Measurements from ENCODE around the gene FKBP11.
A peak's percentile ranks its signal among the peaks of the same experiment; 100 is the strongest.
"Not testable (repeated sequence)": the region's sequence is repeated elsewhere in the genome, so short reads cannot be mapped to it uniquely, and the experiment has no call there.

FKBP11 gene

GRCh38 chr12:48937170-48937569, 11.9 kb upstream of the FKBP11 start:
- Mint-ChIP-seq H3K4me1 (ENCODE audit: low read depth) (peaks cover 32% of the 10 kb centered on the region), H3K9me3 (no peaks in the 10 kb centered on the region), H3K27me3 (no peaks in the 10 kb centered on the region), H3K27ac (no peak overlapping the region), H3K4me3 (no peak overlapping the region), H3K36me3 (ENCODE audit: low read depth) (peaks cover 35% of the 10 kb centered on the region)

- H3K36me3 Mint-ChIP-seq (ENCODE audit: low read depth): peaks cover 34% of the 10 kb centered on the region
- H3K27ac Mint-ChIP-seq: no peak overlapping the region
- H3K4me3 Mint-ChIP-seq: no peak overlapping the region
- no peaks in the 10 kb centered on the region for H3K27me3 Mint-ChIP-seq
- H3K4me1 Mint-ChIP-seq (ENCODE audit: low read depth): peaks cover 32% of the 10 kb centered on the region
- no peaks in the 10 kb centered on the region for H3K9me3 Mint-ChIP-seq
Measured at GRCh38 chr12:48936379-48936979, 11.2 kb upstream of the FKBP11 start.

GRCh38 chr12:48934312-48934706, 9.0 kb upstream of the FKBP11 start:
- no peaks in the 10 kb centered on the region for H3K9me3 Mint-ChIP-seq
- H3K36me3 Mint-ChIP-seq (ENCODE audit: low read depth): peaks cover 45% of the 10 kb centered on the region
- H3K4me1 Mint-ChIP-seq (ENCODE audit: low read depth): peaks cover 28% of the 10 kb centered on the region
- H3K4me3 Mint-ChIP-seq: no peak overlapping the region
- H3K27ac Mint-ChIP-seq: peak overlapping the region; percentile 54
- H3K27me3 Mint-ChIP-seq: no peaks in the 10 kb centered on the region

- Mint-ChIP-seq H3K9me3 (no peaks in the 10 kb centered on the region), H3K4me3 (peak overlapping the region; percentile 26), H3K27ac (peak overlapping the region; percentile 61), H3K27me3 (no peaks in the 10 kb centered on the region), H3K36me3 (ENCODE audit: low read depth) (peaks cover 46% of the 10 kb centered on the region), H3K4me1 (ENCODE audit: low read depth) (peaks cover 28% of the 10 kb centered on the region)
Measured at GRCh38 chr12:48933664-48934311, 8.5 kb upstream of the FKBP11 start.

- Mint-ChIP-seq H3K9me3 (no peaks in the 10 kb centered on the region), H3K27ac (peak overlapping the region; percentile 71), H3K36me3 (ENCODE audit: low read depth) (peaks cover 46% of the 10 kb centered on the region), H3K4me3 (no peak overlapping the region), H3K27me3 (no peaks in the 10 kb centered on the region), H3K4me1 (ENCODE audit: low read depth) (peaks cover 28% of the 10 kb centered on the region)
Measured at GRCh38 chr12:48932878-48933277, 7.6 kb upstream of the FKBP11 start.

GRCh38 chr12:48930475-48930874, 5.2 kb upstream of the FKBP11 start:
- Mint-ChIP-seq H3K27me3 (no peaks in the 10 kb centered on the region), H3K27ac (no peak overlapping the region)

GRCh38 chr12:48929551-48929950, 4.3 kb upstream of the FKBP11 start:
- Mint-ChIP-seq H3K36me3 (ENCODE audit: low read depth) (peaks cover 43% of the 10 kb centered on the region), H3K4me1 (ENCODE audit: low read depth) (peaks cover 42% of the 10 kb centered on the region), H3K4me3 (no peak overlapping the region), H3K27me3 (no peaks in the 10 kb centered on the region), H3K9me3 (no peaks in the 10 kb centered on the region), H3K27ac (no peak overlapping the region)

More at GRCh38 chr12:48930475-48930874, 5.2 kb upstream of the FKBP11 start:
- no peak overlapping the region for H3K4me3 Mint-ChIP-seq
- peaks cover 47% of the 10 kb centered on the region for H3K36me3 Mint-ChIP-seq (ENCODE audit: low read depth)
- H3K4me1 Mint-ChIP-seq (ENCODE audit: low read depth): peaks cover 44% of the 10 kb centered on the region
- no peaks in the 10 kb centered on the region for H3K9me3 Mint-ChIP-seq

DNA sequence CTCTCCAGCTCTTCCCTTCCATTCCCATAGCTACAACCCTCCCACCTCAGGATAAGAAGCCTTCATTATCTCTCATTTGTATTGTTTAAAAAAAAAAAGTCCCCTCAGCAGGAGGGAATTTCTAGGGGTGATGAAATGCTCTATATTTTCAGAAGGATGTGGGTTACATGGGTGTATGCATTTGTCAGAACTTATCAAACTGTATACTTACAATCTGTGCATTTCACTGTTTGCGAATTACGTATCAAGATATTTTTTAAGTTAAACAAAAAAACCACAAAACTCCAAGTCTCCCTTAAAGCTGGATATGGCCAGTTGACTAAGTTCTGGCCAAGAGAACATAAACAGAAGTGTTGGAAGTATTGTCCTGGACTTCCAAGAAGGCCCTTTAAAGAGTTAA, 2.0 kb upstream of the FKBP11 start:
- Mint-ChIP-seq H3K36me3 (ENCODE audit: low read depth) (peaks cover 48% of the 10 kb centered on the region), H3K4me3 (peak overlapping the region; percentile 57), H3K9me3 (no peaks in the 10 kb centered on the region), H3K27ac (peak overlapping the region; percentile 61), H3K4me1 (ENCODE audit: low read depth) (peaks cover 45% of the 10 kb centered on the region), H3K27me3 (no peaks in the 10 kb centered on the region)

DNA sequence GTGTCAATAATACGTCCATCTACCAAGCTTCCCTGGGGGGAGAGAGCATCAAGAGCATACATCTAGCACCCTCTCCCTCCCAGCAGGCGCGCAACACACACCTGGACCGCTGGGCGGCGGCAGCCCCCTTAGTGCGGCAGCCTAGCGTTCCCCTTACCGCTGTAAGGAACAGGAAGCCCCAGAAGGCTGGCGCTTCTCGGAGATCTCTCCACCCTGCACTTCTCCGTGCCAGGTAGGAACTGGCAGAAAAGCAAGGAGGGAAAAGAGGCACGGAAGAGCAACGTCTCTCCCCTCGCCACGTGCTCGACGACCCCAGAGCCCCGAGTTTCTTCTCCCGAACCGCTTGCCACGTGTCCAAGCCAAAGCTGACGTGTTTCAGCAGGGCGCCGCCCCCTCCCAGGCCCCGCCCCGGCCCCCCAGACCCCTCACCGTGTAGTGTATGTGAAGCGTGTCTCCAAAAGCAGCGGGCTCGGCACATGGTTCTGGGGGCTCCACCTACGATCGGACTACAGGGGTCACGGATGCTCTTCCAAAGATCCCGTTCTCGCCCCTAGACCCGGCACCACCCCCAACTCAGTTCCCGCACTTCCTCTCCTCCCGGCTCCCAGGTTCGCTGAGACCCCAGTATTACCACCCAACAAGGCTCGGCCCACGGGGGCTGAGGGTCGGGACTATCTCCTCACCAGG, 532 bp downstream of the FKBP11 start:
- H3K27me3 Mint-ChIP-seq: no peaks in the 10 kb centered on the region
- peaks cover 46% of the 10 kb centered on the region for H3K36me3 Mint-ChIP-seq (ENCODE audit: low read depth)

DNA sequence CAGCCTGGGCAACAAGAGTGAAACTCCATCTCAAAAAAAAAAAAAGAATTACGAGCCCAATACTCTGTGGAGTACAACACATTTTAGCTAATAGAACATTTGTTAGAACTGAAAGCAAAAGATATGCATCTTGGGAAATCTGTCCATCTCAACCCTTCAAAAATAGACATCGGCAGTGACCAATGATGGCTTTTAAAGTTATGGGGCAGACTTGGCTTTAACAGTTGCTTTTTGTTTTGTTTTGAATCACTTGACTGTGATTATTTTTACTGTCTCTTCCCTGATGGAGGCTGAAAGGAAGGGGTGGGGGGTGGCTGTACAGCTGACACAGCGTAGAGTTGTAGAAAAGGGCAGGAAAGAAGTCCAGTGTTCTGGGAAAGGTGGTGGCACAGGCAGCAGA, 2.2 kb downstream of the FKBP11 start:
- peaks cover 41% of the 10 kb centered on the region for H3K36me3 Mint-ChIP-seq (ENCODE audit: low read depth)
- H3K4me1 Mint-ChIP-seq (ENCODE audit: low read depth): peaks cover 63% of the 10 kb centered on the region
- no peaks in the 10 kb centered on the region for H3K9me3 Mint-ChIP-seq
- peak overlapping the region; percentile 91 for H3K4me3 Mint-ChIP-seq
- peak overlapping the region; percentile 97 for H3K27ac Mint-ChIP-seq
- no peaks in the 10 kb centered on the region for H3K27me3 Mint-ChIP-seq

More for the DNA sequence above, 532 bp downstream of the FKBP11 start:
- Mint-ChIP-seq H3K27ac (peak overlapping the region; percentile 97), H3K9me3 (no peaks in the 10 kb centered on the region), H3K4me1 (ENCODE audit: low read depth) (peaks cover 60% of the 10 kb centered on the region), H3K4me3 (peak overlapping the region; percentile 91)

DNA sequence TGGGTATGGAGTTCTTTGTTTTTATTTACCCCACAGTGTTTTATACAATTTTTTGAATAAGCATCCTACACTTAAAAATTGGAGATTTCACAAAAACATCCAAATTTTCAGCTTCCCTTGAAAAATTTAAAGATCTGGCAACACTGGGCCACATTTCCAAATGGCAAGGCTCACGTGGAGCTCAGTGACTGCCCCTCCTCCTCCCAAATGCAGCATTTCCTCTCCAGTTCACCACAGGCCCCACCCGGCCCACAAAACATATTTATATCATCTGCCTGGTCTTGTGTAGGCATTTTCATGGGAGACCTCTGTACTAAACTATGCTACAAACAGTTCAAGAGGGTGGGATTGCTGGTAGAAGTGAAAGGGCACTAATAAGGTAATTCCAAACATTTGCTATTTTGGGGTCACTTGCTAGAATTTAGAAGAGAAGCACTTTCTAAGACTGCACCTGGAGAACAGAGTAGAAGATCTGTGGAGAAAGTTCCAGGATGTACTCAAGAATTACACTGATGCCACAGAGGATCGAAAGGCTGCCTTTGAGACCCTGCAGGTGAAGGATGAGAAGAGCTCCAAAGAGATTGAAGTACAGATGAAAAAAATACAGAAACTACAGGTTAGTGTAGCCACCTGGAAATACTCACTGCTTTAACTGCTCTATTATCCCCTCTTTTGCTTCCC, 7.3 kb downstream of the FKBP11 start:
- no peaks in the 10 kb centered on the region for H3K27me3 Mint-ChIP-seq

GRCh38 chr12:48910196-48910595, 15.1 kb downstream of the FKBP11 start:
- no peak overlapping the region for H3K27ac Mint-ChIP-seq
- no peaks in the 10 kb centered on the region for H3K9me3 Mint-ChIP-seq
- H3K27me3 Mint-ChIP-seq: no peaks in the 10 kb centered on the region
- no peaks in the 10 kb centered on the region for H3K36me3 Mint-ChIP-seq (ENCODE audit: low read depth)
- H3K4me3 Mint-ChIP-seq: no peak overlapping the region
- H3K4me1 Mint-ChIP-seq (ENCODE audit: low read depth): no peaks in the 10 kb centered on the region

More for the DNA sequence above, 7.3 kb downstream of the FKBP11 start:
- no peaks in the 10 kb centered on the region for H3K9me3 Mint-ChIP-seq
- peaks cover 44% of the 10 kb centered on the region for H3K4me1 Mint-ChIP-seq (ENCODE audit: low read depth)
- peaks cover 25% of the 10 kb centered on the region for H3K36me3 Mint-ChIP-seq (ENCODE audit: low read depth)
- H3K27ac Mint-ChIP-seq: peak overlapping the region; percentile 63
- H3K4me3 Mint-ChIP-seq: peak overlapping the region; percentile 58

DNA sequence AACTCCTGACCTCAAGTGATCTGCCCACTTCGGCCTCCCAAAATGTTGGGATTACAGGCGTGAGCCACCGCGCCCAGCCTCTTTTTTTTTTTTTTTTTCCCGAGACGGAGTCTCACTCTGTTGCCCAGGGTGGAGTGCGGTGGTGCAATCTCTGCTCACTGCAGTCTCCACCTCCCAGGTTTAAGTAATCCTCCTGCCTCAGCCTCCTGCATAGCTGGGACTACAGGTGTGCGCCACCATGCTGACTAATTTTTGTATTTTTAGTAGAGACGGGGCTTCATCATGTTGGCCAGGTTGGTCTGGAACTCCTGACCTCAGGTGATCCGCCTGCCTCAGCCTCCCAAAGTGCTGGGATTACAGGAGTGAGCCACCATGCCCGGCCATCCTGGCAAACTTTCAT, 15.6 kb downstream of the FKBP11 start:
- H3K27me3 Mint-ChIP-seq; H3K27ac Mint-ChIP-seq; H3K4me3 Mint-ChIP-seq; H3K36me3 Mint-ChIP-seq (ENCODE audit: low read depth); H3K9me3 Mint-ChIP-seq; H3K4me1 Mint-ChIP-seq (ENCODE audit: low read depth): not testable (repeated sequence)

GRCh38 chr12:48907245-48907644, 18.0 kb downstream of the FKBP11 start:
- Mint-ChIP-seq H3K9me3 (no peaks in the 10 kb centered on the region), H3K27ac (no peak overlapping the region), H3K4me3 (no peak overlapping the region), H3K27me3 (no peaks in the 10 kb centered on the region), H3K4me1 (ENCODE audit: low read depth) (peaks cover 6% of the 10 kb centered on the region), H3K36me3 (ENCODE audit: low read depth) (no peaks in the 10 kb centered on the region)

- Mint-ChIP-seq H3K27ac (no peak overlapping the region), H3K36me3 (ENCODE audit: low read depth) (no peaks in the 10 kb centered on the region)
Measured at GRCh38 chr12:48903982-48904411, 21.3 kb downstream of the FKBP11 start.

More at GRCh38 chr12:48903982-48904411, 21.3 kb downstream of the FKBP11 start:
- Mint-ChIP-seq H3K4me3 (peak overlapping the region; percentile 59), H3K9me3 (no peaks in the 10 kb centered on the region), H3K27me3 (no peaks in the 10 kb centered on the region), H3K4me1 (ENCODE audit: low read depth) (peaks cover 6% of the 10 kb centered on the region)

Data from stimulated activated naive CD8-positive, alpha-beta T cell treated with anti-CD3 and anti-CD28 coated beads, Interleukin-15, Interleukin-2, amounts not matched to agents 100 ng/mL and 50 ng/mL, for 24 hours (primary cell).